HFF-Myc (cell line): ENCODE measurements around the gene ST8SIA2.

Experiments used
- DNase-seq: peaks from one replicate; pipeline ENCODE4 v3.0.0-alpha.2; 2011; ENCODE audit warnings: low read depth; ENCODE audit errors: extremely low read depth
- H3K4me3 ChIP-seq: replicated peaks from 2 replicates; pipeline ENCODE4 v1.5.1; 2011; ENCODE audit warnings: low read depth, mild to moderate bottlenecking, control low read depth, low read length
- CTCF ChIP-seq: IDR thresholded peaks from 2 replicates; pipeline ENCODE4 v1.5.1; 2012; ENCODE audit warnings: mild to moderate bottlenecking, low read depth, low read length, control low read depth; ENCODE audit errors: missing control alignments

Gene ST8SIA2

GRCh38 chr15:92395098-92395635 lies 1.5 kb downstream of the ST8SIA2 start:
- no peak for DNase-seq
- no peak for TF ChIP-seq CTCF
- no peak overlapping the region for H3K4me3 ChIP-seq

GRCh38 chr15:92399271-92399950 lies 5.7 kb downstream of the ST8SIA2 start:
- H3K4me3 ChIP-seq = no peak overlapping the region
- DNase-seq = no peak
- no peak for TF ChIP-seq CTCF

- TF ChIP-seq CTCF = no peak
- no peak for DNase-seq
- H3K4me3 ChIP-seq = no peak overlapping the region
Observed at GRCh38 chr15:92400573-92400972, 6.9 kb downstream of the ST8SIA2 start.

- no peak for TF ChIP-seq CTCF
- no peak overlapping the region for H3K4me3 ChIP-seq
- no peak for DNase-seq
Observed at GRCh38 chr15:92400980-92401787, 7.5 kb downstream of the ST8SIA2 start.

- no peak overlapping the region for H3K4me3 ChIP-seq
- no peak for DNase-seq
- no peak for TF ChIP-seq CTCF
Observed at GRCh38 chr15:92402751-92403150, 9.1 kb downstream of the ST8SIA2 start.

- no peak for DNase-seq
- no peak overlapping the region for H3K4me3 ChIP-seq
- no peak for TF ChIP-seq CTCF
Observed at GRCh38 chr15:92405942-92406341, 12.3 kb downstream of the ST8SIA2 start.
